Measurements from ENCODE around the gene LIPI.
"Not testable (repeated sequence)": the region's sequence is repeated elsewhere in the genome, so short reads cannot be mapped to it uniquely, and the experiment has no call there.

Gene LIPI

DNA sequence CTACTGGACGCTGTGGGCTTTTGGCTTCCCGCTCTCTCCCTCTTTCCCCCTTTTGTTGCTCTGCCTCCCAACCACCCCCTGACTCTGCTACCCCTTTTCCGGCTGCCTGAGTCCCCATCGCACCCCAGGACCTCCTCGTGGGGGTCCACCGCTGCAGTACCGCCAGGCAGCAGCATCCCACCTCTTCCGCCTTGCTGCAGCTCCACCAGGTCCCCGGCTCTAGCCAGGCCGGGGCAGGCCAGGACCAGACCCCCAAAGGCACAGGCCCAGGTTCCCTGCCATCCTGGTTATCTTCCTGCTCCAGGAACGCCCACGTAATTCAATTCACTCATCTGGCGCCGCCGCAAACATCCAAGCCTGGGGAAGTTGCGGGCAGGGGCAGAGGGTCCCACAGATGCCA is 139.8 kb downstream of the LIPI start:
- TF ChIP-seq, protein P1, sequence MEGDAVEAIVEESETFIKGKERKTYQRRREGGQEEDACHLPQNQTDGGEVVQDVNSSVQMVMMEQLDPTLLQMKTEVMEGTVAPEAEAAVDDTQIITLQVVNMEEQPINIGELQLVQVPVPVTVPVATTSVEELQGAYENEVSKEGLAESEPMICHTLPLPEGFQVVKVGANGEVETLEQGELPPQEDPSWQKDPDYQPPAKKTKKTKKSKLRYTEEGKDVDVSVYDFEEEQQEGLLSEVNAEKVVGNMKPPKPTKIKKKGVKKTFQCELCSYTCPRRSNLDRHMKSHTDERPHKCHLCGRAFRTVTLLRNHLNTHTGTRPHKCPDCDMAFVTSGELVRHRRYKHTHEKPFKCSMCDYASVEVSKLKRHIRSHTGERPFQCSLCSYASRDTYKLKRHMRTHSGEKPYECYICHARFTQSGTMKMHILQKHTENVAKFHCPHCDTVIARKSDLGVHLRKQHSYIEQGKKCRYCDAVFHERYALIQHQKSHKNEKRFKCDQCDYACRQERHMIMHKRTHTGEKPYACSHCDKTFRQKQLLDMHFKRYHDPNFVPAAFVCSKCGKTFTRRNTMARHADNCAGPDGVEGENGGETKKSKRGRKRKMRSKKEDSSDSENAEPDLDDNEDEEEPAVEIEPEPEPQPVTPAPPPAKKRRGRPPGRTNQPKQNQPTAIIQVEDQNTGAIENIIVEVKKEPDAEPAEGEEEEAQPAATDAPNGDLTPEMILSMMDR (conservative IDR thresholded peaks at IDR 0.05; ENCODE audit: low read depth, low read length): no peak
- no peak for DNase-seq (ENCODE audit: low read depth)
- no peak overlapping the region for H3K4me3 ChIP-seq (ENCODE audit: low read length)

DNA sequence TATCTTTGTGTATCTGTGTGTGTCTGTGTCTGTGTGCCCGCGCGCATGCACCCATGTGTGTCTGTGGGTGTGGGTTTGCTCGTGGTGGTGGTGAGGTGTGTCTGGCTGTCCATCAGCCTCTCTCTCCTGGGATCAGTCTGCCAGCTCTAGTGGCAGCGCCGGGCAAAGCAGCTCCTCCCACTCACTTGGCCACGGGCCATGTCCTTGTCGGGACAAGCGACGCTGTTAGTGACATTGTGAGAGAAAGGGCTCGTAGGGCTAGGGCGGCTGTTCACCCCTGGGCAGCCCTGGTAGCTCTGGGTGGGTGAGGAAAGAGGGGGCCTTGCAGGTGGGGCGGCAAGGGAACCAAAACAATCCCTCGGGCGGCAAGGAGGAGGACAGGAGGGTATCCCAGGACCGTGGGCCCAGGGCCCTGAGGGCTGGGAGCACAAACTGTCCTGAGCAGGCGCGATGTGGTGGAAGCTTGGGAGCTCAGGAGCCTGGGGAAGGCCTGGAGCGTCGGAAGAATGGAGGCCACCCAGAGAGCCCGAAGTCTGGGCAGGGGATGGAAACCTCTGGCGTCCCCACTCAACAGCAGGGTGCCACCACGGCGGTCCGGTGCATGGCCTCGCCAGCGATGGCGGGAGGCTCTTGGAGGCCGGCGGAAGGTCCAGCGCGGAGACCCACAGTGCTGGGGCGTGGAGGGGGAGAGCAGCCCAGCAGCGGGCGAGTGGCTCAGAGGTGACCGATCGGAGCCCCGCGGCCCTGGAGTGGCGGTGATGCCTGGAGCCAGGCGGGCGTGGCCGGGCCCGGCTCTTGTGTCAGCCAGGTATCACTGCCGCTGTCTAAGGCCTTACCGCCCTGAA is 140.5 kb downstream of the LIPI start:
- TF ChIP-seq, protein P1 (conservative IDR thresholded peaks at IDR 0.05; ENCODE audit: low read depth, low read length): no peak
- no peak for DNase-seq (ENCODE audit: low read depth)
- no peak overlapping the region for H3K4me3 ChIP-seq (ENCODE audit: low read length)

DNA sequence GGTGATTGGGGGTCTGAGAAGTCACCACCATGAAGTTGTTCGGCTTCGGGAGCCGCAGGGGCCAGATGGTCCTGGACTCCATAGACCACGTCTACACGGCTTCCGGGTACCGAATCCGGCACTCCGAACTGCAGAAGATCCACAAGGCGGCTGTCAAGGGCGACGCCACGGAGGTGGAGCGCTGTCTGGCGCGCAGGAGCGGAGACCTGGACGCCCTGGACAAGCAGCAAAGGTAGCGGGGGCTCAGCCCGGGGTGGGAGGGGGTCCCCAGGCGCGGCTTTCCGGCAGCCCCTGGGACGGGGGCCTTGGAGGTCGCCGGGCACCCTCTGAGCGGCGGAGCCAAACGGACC is 146.5 kb downstream of the LIPI start:
- H3K4me3 ChIP-seq (ENCODE audit: low read length): peak overlapping the region; percentile 54
- no peak for DNase-seq (ENCODE audit: low read depth)
- TF ChIP-seq, protein P1 (conservative IDR thresholded peaks at IDR 0.05; ENCODE audit: low read depth, low read length): no peak

DNA sequence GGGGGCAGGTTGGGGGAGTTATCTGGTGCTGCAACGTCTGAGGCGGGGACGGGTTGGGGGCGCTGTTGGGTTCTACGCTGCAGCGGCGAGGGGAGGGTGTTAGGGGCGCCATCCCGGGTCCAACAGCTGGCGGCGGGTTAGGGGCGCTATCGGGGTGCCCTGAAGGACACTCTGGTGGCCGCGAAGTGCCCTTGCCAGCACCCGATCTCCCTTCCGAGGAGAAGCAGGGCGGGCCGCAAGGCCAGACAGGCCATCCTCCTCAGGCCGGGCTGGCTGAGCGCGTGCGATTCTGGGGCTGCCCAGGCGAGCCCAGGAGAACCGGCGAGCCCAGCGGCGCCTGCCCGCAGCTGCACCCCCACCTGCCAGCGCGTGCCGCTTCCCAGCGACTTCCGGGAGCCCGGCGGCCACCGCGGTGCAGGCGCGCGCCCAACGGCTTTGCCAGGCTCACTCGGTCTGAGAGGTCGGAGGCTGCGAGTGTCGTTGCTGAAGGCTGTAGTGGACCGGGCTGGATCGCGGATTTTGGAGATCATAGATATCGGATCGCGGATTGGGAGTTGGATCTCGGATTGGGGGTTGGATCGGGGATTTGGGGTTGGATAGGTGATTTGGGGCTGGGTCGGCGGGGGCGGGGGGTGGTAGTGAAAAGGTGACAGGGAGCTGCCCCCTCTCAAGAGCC is 147.0 kb downstream of the LIPI start:
- peak overlapping the region; percentile 54 for H3K4me3 ChIP-seq (ENCODE audit: low read length)
- DNase-seq (ENCODE audit: low read depth): peak; percentile 21

DNA sequence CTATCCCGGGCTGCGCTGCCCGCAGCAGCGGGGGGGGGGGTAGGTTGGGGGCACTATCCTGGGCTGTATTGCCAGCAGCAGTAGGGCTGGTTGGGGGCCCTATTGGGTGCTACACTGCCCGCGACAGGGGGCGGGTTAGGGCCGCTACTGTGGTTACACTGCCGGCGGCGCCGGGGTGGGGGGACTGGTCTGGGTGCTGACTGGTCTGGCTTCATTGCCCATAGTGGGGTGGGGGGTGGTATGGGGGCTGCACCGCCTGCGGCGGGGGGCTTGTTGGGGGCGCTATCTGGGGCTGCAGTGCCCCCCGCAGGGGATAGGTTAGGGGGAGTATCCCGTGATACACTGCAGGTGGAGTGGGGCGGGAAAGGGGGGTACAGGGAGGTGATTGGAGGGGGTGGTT is 148.1 kb downstream of the LIPI start:
- DNase-seq (ENCODE audit: low read depth); H3K4me3 ChIP-seq (ENCODE audit: low read length): not testable (repeated sequence)

DNA sequence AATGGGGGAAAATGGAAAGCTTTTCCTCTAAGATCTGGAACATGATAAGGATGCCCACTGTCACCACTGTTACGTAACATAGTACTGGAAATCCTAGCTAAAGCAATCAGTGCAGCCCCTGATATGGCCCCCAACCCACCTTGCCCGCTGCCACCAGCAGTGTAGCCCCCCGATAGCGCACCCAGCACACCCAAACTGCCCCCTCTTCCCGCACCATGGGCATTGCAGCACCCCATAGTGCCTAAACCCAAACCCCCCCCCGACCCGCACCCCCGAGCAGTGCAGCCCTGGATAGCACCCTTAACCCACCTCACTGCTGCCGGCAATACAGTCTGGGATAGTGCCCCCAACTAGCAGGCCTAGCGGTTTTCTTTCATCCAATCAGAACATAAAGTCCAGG is 148.9 kb downstream of the LIPI start:
- not testable (repeated sequence) for DNase-seq (ENCODE audit: low read depth); H3K4me3 ChIP-seq (ENCODE audit: low read length)

DNA sequence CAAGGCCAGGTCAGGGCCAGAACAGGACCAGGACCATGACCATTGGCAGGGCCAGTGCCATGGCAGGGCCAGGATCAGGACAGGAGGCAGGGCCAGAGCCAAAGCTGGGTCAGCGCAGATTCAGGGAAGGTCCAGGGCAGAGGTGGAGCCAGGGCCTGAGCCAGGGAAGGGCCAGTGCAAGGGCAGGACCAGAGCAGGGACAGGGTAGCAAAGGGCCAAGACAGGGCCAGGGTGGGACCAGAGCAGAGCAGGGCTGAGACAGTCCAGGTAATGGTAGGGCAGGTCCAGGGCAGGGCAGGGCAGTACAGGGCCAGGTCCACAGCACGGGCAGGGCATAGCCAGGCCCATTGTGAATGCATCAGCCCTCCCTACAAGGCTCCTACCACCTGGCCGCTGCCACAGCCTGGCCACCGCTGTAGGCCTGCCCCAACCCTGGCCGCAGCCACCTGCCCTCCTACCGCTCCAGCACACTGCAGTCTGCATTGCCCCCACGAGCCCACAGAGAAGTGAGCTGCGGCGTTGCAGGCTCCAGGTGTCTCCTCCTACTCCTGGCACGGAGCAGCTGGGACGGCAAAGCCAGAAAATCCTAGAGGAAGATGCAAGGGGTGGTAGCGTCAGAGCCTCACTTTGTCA is 151.6 kb downstream of the LIPI start:
- DNase-seq (ENCODE audit: low read depth): not testable (repeated sequence)

More for the DNA sequence above, 151.6 kb downstream of the LIPI start:
- not testable (repeated sequence) for H3K4me3 ChIP-seq (ENCODE audit: low read length)
